ENCODE measurements around the gene ROMO1.
"Not testable (repeated sequence)": the region's sequence is repeated elsewhere in the genome, so short reads cannot be mapped to it uniquely, and the experiment has no call there.

The ROMO1 gene

GRCh38 chr20:35731862-35732643 lies 32.8 kb downstream of the ROMO1 start:
- DNase-seq = no peak

DNA sequence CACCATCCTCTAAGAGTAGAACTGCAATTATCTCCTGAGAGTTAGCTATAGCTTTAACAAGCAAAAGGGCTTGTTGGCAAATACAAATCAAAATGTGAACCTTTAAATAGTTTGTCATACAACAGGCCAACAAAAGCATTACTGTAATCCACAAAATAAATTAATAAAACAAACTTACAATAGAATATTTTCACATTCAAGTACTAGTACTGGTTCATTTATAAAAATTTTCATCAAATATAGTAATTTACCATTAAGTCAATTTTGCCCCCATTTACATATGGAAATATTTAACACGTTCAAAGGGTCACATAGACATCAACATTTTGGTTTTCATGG lies 33.4 kb downstream of the ROMO1 start:
- no peak for DNase-seq

DNA sequence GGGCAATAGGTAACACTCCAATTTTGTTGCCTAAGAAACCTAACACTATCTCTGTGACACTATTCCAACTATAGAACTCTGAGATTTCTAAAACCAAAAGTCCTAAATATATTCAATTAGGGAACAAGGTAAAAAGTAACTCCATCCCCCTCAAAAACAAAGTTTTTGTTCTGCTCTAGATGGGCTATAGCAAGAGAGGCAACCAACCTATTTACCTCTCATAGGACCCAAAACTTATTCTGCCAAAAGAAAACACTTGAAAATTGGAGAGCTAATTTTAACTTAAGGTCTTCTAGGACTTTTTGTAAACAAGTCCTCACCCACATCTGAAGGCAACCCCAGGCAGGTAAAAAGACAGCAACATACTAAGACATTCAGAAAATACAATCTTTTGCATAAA lies 35.2 kb downstream of the ROMO1 start:
- DNase-seq = no peak

- no peak for DNase-seq
Measured at GRCh38 chr20:35734777-35735649, 35.8 kb downstream of the ROMO1 start.

DNA sequence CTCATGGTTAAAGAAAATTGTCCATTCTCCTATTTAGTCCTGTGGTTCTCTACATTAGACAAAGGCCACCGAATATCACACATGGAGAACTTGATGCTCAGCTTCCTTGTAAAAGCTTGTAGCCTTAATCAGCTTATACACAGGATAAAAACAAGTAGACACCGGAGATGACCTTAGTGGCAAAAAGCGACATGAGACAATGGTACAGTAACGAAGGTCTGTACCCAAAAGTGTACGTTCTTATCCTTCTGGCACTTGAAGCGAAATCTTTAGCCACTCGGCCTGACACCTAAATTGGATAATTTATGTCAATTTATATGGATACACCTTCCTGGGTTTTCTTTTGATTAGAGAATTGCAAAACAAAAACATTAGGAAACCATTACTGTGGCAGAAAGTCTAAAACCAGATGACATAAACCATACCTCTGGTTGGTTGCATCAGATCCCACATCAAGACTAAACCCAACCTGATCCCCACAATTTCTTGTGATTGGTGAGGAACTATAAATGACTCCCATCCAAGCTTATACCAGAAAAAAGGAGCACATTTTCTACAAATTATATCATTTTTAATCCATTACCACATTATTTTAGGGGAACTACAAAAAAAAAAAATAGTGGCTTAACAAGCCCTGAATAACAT lies 36.7 kb downstream of the ROMO1 start:
- DNase-seq = no peak

DNA sequence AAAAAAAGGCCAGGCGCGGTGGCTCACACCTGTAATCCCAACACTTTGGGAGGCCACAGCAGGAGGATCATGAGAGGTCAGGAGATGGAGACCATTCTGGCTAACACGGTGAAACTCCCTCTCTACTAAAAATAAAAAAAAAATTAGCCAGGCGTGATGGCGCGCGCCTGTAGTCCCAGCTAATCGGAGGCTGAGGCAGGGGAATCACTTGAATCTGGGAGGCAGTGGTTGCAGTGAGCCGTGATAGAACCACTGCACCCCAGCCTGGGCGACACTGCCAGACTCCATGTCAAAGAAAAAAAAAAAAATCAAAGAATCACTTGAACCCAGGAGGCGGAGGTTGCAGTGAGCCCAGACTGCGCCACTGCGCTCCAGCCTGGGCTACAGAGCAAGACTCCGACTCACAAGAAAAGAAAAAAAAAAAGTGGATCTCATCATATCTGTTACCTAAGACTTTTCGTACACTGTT lies 38.7 kb downstream of the ROMO1 start:
- DNase-seq = no peak

GRCh38 chr20:35738410-35739179 lies 39.4 kb downstream of the ROMO1 start:
- no peak for DNase-seq

DNA sequence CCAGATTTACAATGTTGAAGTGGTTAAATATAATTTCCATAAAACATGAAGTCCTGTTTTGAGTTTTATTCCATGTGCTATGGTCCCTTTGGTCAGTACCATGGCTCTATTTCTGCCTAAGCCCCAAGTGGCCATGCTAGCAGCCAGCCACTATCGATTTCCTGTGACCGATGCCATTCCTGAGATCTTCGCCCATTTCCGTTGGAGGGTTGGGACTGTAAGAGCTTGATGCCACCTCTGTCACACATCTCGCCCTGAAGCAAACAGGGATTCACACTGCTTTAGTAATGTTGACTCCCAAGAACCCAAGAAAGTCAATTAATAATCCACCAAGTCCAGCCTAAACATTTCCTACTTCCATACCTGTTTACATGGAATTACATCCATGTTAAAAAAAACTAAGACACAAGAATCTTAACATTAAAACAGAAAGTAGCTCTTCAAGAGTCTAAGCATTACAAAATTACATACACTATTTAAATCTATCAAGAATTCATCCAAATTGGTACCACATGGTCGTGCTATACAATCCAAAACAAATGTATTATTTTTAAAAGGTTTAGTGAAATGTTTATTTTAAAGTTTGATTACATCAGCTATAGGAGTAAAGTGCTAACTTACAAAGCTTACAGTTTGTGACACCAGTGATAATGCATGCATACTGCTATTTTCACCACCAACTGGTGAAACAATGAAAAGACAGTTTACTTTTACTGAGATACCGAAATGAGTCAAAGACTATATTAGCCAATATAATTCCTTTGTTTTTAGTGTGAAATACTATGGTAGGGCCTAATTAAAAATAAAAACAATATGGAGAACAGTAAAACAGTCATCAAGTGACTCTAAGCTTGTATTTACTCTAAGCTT lies 40.3 kb downstream of the ROMO1 start:
- no peak for DNase-seq

DNA sequence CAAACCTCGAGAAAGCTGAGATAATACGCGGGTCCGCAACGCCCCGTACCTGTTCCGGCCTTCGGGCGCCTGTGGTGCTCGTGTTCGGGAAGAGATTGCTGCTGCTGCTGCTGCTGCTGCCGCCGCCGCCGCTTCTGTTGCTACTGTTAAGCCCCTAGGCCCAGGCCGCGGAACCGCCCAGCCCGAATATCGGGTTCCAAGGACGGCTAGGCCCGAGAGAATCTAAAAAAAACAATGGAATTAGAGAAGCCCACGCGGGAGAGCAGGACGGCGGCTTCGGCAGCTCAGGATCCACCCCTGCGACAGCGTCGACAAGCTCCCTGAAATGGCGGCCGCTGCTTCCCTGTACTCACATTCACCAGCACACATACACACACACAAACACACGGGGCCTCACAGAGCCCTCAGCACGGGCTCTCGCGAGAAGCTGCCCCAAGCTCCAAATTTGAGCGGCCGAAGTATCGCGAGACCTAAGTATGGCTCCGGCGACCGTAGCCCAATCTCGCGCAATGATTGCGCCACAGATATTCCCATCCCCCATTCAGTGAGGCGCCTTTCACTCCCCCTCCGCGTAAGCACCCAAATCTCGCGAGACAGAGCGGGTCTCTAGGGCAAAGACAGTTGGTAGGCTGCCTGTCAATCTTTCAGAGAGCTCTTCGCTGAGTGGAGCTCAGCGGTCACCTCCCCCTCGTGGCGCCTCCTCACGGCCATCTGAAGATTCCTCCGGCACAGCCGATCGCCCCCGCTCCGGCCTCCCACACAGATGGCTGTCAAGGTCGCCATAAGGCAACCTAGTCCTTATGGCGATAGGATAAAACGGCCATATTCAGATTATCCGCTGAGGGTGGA lies 42.9 kb downstream of the ROMO1 start, which contains the start of gene RBM39:
RBM39 (minus strand) TSS at position 369 of the 849 bp plus-strand sequence. CDS start 1,386 bp downstream, outside the sequence.
- peak; percentile 95 to 100 (median 98) for DNase-seq

- peak in 3 of 14 donors; percentile 27 to 40 (median 34) for DNase-seq
Measured at GRCh38 chr20:35742741-35743523, 43.7 kb downstream of the ROMO1 start.

GRCh38 chr20:35743693-35744491 lies 44.7 kb downstream of the ROMO1 start:
- peak in 1 of 14 donors; percentile 1 for DNase-seq

DNA sequence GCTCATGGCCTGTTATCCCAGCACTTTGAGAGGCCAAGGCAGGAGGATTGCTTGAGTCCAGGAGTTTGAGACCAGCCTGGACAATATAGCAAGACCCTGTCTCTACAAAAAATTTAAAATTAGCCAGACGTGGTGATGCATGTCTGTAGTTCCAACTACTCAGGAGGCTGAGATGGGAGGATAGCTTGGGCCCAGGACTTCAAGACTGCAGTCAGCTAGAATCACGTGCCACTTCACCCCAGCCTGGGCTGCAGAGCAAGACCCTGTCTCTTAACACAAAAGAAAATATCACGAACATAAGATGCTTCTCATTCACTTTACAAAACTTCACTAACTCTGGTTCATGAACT lies 45.3 kb downstream of the ROMO1 start:
- not testable (repeated sequence) for DNase-seq

Data from C1 segment of cervical spinal cord (tissue), 14 donors.